Ishikawa (cell line): Measurements from ENCODE around the gene NRG4.

Experiments
- CEBPB ChIP-seq: IDR thresholded peaks from 2 replicates; pipeline ENCODE4 v1.6.1; 2012
- CREB1 ChIP-seq: IDR thresholded peaks from 2 replicates; pipeline ENCODE4 v1.6.1; 2012; ENCODE audit warnings: low read depth
- EGR1 ChIP-seq: IDR thresholded peaks from 2 replicates; pipeline ENCODE4 v1.6.1; 2012
- EP300 ChIP-seq: IDR thresholded peaks from 2 replicates; pipeline ENCODE4 v1.6.1; 2012; ENCODE audit warnings: borderline replicate concordance
- FOXM1 ChIP-seq: IDR thresholded peaks from 2 replicates; pipeline ENCODE4 v1.6.1; 2012; ENCODE audit warnings: low read depth, borderline replicate concordance
- MAX ChIP-seq: IDR thresholded peaks from 2 replicates; pipeline ENCODE4 v1.6.1; 2012
- NFIC ChIP-seq: IDR thresholded peaks from 2 replicates; pipeline ENCODE4 v1.6.1; 2012
- RAD21 ChIP-seq: IDR thresholded peaks from 2 replicates; pipeline ENCODE4 v1.6.1; 2012; ENCODE audit warnings: low read depth
- REST ChIP-seq: IDR thresholded peaks from 2 replicates; pipeline ENCODE4 v1.6.1; 2012; ENCODE audit warnings: low read depth, mild to moderate bottlenecking
- TAF1 ChIP-seq: IDR thresholded peaks from 2 replicates; pipeline ENCODE4 v1.6.1; 2012; ENCODE audit warnings: low read depth, mild to moderate bottlenecking
- TCF12 ChIP-seq: IDR thresholded peaks from 2 replicates; pipeline ENCODE4 v1.6.1; 2012; ENCODE audit warnings: low read depth
- TEAD4 ChIP-seq: IDR thresholded peaks from 2 replicates; pipeline ENCODE4 v1.6.1; 2012
- USF1 ChIP-seq: IDR thresholded peaks from 2 replicates; pipeline ENCODE4 v1.6.1; 2012
- YY1 ChIP-seq: IDR thresholded peaks from 2 replicates; pipeline ENCODE4 v1.6.1; 2012; ENCODE audit warnings: low read depth
- ZBTB7A ChIP-seq: IDR thresholded peaks from 2 replicates; pipeline ENCODE4 v1.6.1; 2012; ENCODE audit warnings: low read depth

NRG4 gene

GRCh38 chr15:75921732-75922703 lies 90.2 kb downstream of the NRG4 start:
- TF ChIP-seq CEBPB, result no peak
- no peak for TF ChIP-seq TAF1
- TF ChIP-seq EGR1, result no peak
- TF ChIP-seq YY1, result no peak
- no peak for TF ChIP-seq USF1
- TF ChIP-seq RAD21, result peak; percentile 67
- no peak for TF ChIP-seq MAX
- TF ChIP-seq ZBTB7A, result no peak

GRCh38 chr15:75920079-75920478 lies 92.1 kb downstream of the NRG4 start:
- TF ChIP-seq TCF12 (no peak), YY1 (no peak), TAF1 (no peak), CREB1 (no peak), USF1 (no peak), ZBTB7A (no peak), MAX (no peak), CEBPB (no peak), FOXM1 (no peak), EGR1 (no peak), RAD21 (no peak), TEAD4 (no peak), EP300 (no peak), REST (no peak), NFIC (no peak)

GRCh38 chr15:75918135-75918534 lies 94.1 kb downstream of the NRG4 start:
- no peak for TF ChIP-seq USF1
- no peak for TF ChIP-seq MAX
- TF ChIP-seq EP300, result no peak
- no peak for TF ChIP-seq CEBPB
- no peak for TF ChIP-seq REST
- TF ChIP-seq ZBTB7A, result no peak
- no peak for TF ChIP-seq TCF12
- no peak for TF ChIP-seq NFIC
- TF ChIP-seq YY1, result no peak
- no peak for TF ChIP-seq FOXM1
- no peak for TF ChIP-seq RAD21
- no peak for TF ChIP-seq CREB1
- TF ChIP-seq TAF1, result no peak
- TF ChIP-seq EGR1, result no peak
- TF ChIP-seq TEAD4, result no peak

- TF ChIP-seq TCF12 (no peak), RAD21 (no peak), NFIC (no peak), CREB1 (no peak), FOXM1 (no peak), EGR1 (no peak), TAF1 (no peak), MAX (no peak), EP300 (no peak), ZBTB7A (no peak), YY1 (no peak), REST (no peak), CEBPB (no peak), TEAD4 (no peak), USF1 (no peak)
Measured at GRCh38 chr15:75916978-75917377, 95.2 kb downstream of the NRG4 start.
